K562 (cell line): Measurements from ENCODE around the gene LRFN4. TPM values are rescaled to one million over a fixed set of nuclear protein-coding genes. Genes with fewer than 3 reads are reported as not detected.
A peak's percentile ranks its signal among the peaks of the same experiment; 100 is the strongest.

ENCODE experiments used
- ARID2 ChIP-seq: fragments of 450-650 bp; IDR thresholded peaks from 2 replicates; pipeline ENCODE4 v1.6.1; 2017; ENCODE audit warnings: antibody characterized with exemption, mild to moderate bottlenecking
- ATF4 ChIP-seq: fragments of 450-650 bp; formaldehyde crosslinking; IDR thresholded peaks from 2 replicates; pipeline ENCODE4 v1.4.0; 2022; ENCODE audit warnings: mild to moderate bottlenecking, moderate library complexity
- BHLHE40 ChIP-seq: IDR thresholded peaks from 2 replicates; pipeline ENCODE4 v1.6.1; 2011; ENCODE audit warnings: low read length, improper control_type of control experiment
- CREM ChIP-seq: IDR thresholded peaks from 2 replicates; pipeline ENCODE4 v1.6.1; 2014; ENCODE audit warnings: antibody characterized with exemption, low read depth
- CTBP1 ChIP-seq: fragments of 450-650 bp; IDR thresholded peaks from 2 replicates; pipeline ENCODE4 v1.6.1; 2016; ENCODE audit warnings: borderline replicate concordance
- FOSL1 ChIP-seq: fragments of 200-800 bp; sonication (Bioruptor generic); conservative IDR thresholded peaks from 2 replicates; pipeline ENCODE4 v1.6.1; 2016; ENCODE audit warnings: missing genetic modification characterization, missing compliant biosample characterization
- FOXA1 ChIP-seq: fragments of 450-650 bp; IDR thresholded peaks from 2 replicates; pipeline ENCODE4 v1.6.1; 2016; ENCODE audit warnings: mild to moderate bottlenecking, borderline replicate concordance
- FOXJ2 ChIP-seq: fragments of 200-800 bp; sonication (Bioruptor generic); IDR thresholded peaks from 2 replicates; pipeline ENCODE4 v1.6.1; 2016; ENCODE audit warnings: missing genetic modification characterization, missing compliant biosample characterization
- HDAC8 ChIP-seq: fragments of 450-650 bp; IDR thresholded peaks from 2 replicates; pipeline ENCODE4 v1.6.1; 2016; ENCODE audit warnings: mild to moderate bottlenecking, missing genetic modification characterization, moderate library complexity, missing compliant biosample characterization
- ILK ChIP-seq: fragments of 450-650 bp; IDR thresholded peaks from 2 replicates; pipeline ENCODE4 v1.6.1; 2016; ENCODE audit warnings: missing genetic modification characterization, low read depth, mild to moderate bottlenecking, missing compliant biosample characterization, moderate library complexity, borderline replicate concordance
- OTX1 ChIP-seq: fragments of 450-650 bp; formaldehyde crosslinking; IDR thresholded peaks from 2 replicates; pipeline ENCODE4 v1.4.0; 2022; ENCODE audit warnings: mild to moderate bottlenecking
- RCOR1 ChIP-seq, 2 experiments: IDR thresholded peaks; 2 replicates each; pipeline ENCODE4 v1.6.1; 2012; ENCODE audit warnings: low read depth in 2 of 2, low read length in 2 of 2, borderline replicate concordance in 1 of 2, improper control_type of control experiment in 1 of 2
- SIN3B ChIP-seq: fragments of 450-650 bp; IDR thresholded peaks from 2 replicates; pipeline ENCODE4 v1.6.1; 2017; ENCODE audit warnings: low read depth, mild to moderate bottlenecking, moderate library complexity
- SMARCC2 ChIP-seq: fragments of 450-650 bp; IDR thresholded peaks from 2 replicates; pipeline ENCODE4 v1.6.1; 2017; ENCODE audit warnings: antibody characterized with exemption, moderate library complexity, mild to moderate bottlenecking, low read depth
- SRF ChIP-seq, 2 experiments: fragments of 250-450, 450-650 bp in 1 of 2; sonication (Bioruptor Pico) in 1 of 2; sonication (generic) in 1 of 2; formaldehyde crosslinking; IDR thresholded peaks; 2 replicates each; pipeline versions ENCODE4 v1.5.0 to v1.5.1; 2020 to 2022; ENCODE audit warnings: mild to moderate bottlenecking in 1 of 2, missing genetic modification reagents in 1 of 2
- TFAM ChIP-seq: fragments of 250-450 bp; sonication (Bioruptor Pico); conservative IDR thresholded peaks from 2 replicates; pipeline ENCODE4 v1.5.0; 2021; ENCODE audit warnings: mild to moderate bottlenecking, moderate library complexity
- UBTF ChIP-seq, 2 experiments: IDR thresholded peaks; 2 replicates each; pipeline ENCODE4 v1.6.1; 2012; ENCODE audit warnings: improper control_type of control experiment in 2 of 2, low read depth in 2 of 2, low read length in 2 of 2, borderline replicate concordance in 1 of 2
- ZBTB17 ChIP-seq: fragments of 450-650 bp; formaldehyde crosslinking; IDR thresholded peaks from 2 replicates; pipeline ENCODE4 v1.4.0; 2020; ENCODE audit warnings: mild to moderate bottlenecking
- ZNF175 ChIP-seq: fragments of 200-800 bp; sonication (Bioruptor generic); IDR thresholded peaks from 2 replicates; pipeline ENCODE4 v1.6.1; 2016; ENCODE audit warnings: low read depth, mild to moderate bottlenecking, missing genetic modification characterization, missing compliant biosample characterization
- ZNF445 ChIP-seq: fragments of 250-450 bp; sonication (Bioruptor Pico); IDR thresholded peaks from 2 replicates; pipeline ENCODE4 v1.4.0; 2020; ENCODE audit warnings: low read depth, mild to moderate bottlenecking, moderate library complexity
- ZNF764 ChIP-seq: fragments of 250-450 bp; sonication (Bioruptor Pico); IDR thresholded peaks from 2 replicates; pipeline ENCODE4 v1.4.0; 2020; ENCODE audit warnings: low read depth, mild to moderate bottlenecking, moderate library complexity
- polyA plus RNA-seq, 8 experiments: library from polyadenylated mRNA; depleted of rRNA in 4 of 8; stranded (reverse) in 5 of 8; unstranded in 3 of 8; fragments of >200 nt; fragmentation: Nextera tagmentation in 2 of 8; fragmentation: Illumina TruSeq in 1 of 8; extraction: Ambion mirVana in 2 of 8; extraction: Trizol in 1 of 8; gene quantifications; 2 replicates each; pipeline versions ENCODE4 v1.2.1 to v1.2.3, GENCODE V29; 2011 to 2014; ENCODE audit warnings: inconsistent platforms in 1 of 8, missing spikeins in 1 of 8
- total RNA-seq, 7 experiments: library from RNA; depleted of rRNA in 6 of 7; stranded (reverse); fragments of >200 nt in 6 of 7; fragmentation: Illumina TruSeq in 2 of 7; extraction: Trizol in 2 of 7; gene quantifications; 2 replicates each; pipeline versions ENCODE4 v1.2.1 to v1.2.3, GENCODE V29; 2011 to 2021; ENCODE audit warnings: low replicate concordance in 1 of 7
- TF ChIP-seq, protein P1 (sequence below): fragments of 450-650 bp; IDR thresholded peaks from 2 replicates; pipeline ENCODE4 v1.6.1; 2018; ENCODE audit not compliant: partially characterized antibody

LRFN4 gene
- total and polyA plus RNA-seq, 9 of the 15 experiments (the other 6 are each of a cell fraction or from before 2014, with no cell fraction given) = 0.10 to 60.1 (median 6.7) TPM

- TF ChIP-seq FOXJ2 (tag) (no peak), SIN3B (no peak), RCOR1 (IDR thresholded peaks at IDR 0.05; ENCODE audit: borderline replicate concordance in 1 of 2, low read depth in 2 of 2, low read length in 2 of 2) (0 out of 4 replicates have a peak, but pooled peaks of 1 of the 2 experiments have one; percentile 36), SMARCC2 (no peak), CREM (peak; percentile 65), FOSL1 (tag) (no peak), ARID2 (no peak), ZBTB17 (CRISPR knock-in tag) (no peak), ZNF175 (CRISPR knock-in tag) (no peak), HDAC8 (tag) (no peak), SRF (CRISPR knock-in tag; IDR thresholded peaks at IDR 0.05) (no peak), TFAM (CRISPR knock-in tag) (no peak), OTX1 (CRISPR knock-in tag) (no peak), CTBP1 (peak; percentile 57; the same call in 1 of the 2 replicates), ZNF764 (CRISPR knock-in tag) (no peak), ZNF445 (CRISPR knock-in tag) (no peak), BHLHE40 (peak; percentile 45; the same call in 1 of the 2 replicates), ATF4 (CRISPR knock-in tag) (no peak), UBTF (IDR thresholded peaks at IDR 0.05; ENCODE audit: borderline replicate concordance in 1 of 2, low read depth in 2 of 2, low read length in 2 of 2) (no peak), FOXA1 (no peak), ILK (tag) (no peak)
- TF ChIP-seq, protein P1, sequence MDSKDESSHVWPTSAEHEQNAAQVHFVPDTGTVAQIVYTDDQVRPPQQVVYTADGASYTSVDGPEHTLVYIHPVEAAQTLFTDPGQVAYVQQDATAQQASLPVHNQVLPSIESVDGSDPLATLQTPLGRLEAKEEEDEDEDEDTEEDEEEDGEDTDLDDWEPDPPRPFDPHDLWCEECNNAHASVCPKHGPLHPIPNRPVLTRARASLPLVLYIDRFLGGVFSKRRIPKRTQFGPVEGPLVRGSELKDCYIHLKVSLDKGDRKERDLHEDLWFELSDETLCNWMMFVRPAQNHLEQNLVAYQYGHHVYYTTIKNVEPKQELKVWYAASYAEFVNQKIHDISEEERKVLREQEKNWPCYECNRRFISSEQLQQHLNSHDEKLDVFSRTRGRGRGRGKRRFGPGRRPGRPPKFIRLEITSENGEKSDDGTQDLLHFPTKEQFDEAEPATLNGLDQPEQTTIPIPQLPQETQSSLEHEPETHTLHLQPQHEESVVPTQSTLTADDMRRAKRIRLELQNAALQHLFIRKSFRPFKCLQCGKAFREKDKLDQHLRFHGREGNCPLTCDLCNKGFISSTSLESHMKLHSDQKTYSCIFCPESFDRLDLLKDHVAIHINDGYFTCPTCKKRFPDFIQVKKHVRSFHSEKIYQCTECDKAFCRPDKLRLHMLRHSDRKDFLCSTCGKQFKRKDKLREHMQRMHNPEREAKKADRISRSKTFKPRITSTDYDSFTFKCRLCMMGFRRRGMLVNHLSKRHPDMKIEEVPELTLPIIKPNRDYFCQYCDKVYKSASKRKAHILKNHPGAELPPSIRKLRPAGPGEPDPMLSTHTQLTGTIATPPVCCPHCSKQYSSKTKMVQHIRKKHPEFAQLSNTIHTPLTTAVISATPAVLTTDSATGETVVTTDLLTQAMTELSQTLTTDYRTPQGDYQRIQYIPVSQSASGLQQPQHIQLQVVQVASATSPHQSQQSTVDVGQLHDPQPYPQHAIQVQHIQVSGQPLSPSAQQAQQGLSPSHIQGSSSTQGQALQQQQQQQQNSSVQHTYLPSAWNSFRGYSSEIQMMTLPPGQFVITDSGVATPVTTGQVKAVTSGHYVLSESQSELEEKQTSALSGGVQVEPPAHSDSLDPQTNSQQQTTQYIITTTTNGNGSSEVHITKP = no peak
Measured at GRCh38 chr11:66868726-66869566, 12.1 kb downstream of the LRFN4 start (continued).
